ENCODE data around the gene COX7B. TPM values are rescaled to one million over a fixed set of nuclear protein-coding genes. Genes with fewer than 3 reads are reported as not detected.
A peak's percentile ranks its signal among the peaks of the same experiment; 100 is the strongest.

The COX7B gene
- total RNA-seq, 3 donors from 2014 or later (not counting 1 experiment from before 2014, with no cell fraction given), result 133 to 168 (median 136) TPM

DNA sequence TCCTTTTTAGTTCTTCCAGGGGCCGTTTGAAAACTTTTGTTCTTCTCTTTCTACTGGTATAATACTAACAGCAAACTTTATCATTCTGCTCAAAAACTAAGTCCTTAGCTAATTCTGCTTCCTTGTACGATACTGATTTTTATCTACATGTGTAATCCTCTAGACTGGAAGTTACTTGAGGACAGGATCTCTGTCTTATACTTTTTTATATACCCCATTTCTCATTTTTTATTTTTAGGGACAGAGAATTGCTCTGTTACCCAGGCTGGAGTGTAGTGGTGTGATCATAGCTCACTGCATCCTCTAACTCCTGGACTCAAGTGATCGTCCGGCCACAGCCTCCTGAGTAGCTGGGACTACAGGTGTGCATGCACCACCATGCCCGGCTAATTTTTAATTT, 2.2 kb downstream of the COX7B start:
- Histone ChIP-seq H3K9me3 (ENCODE audit: control insufficient read depth, insufficient read depth, low read length) (no peaks in the 10 kb centered on the region), H3K36me3 (ENCODE audit: control insufficient read depth, insufficient read depth, low read length) (peaks cover 10% of the 10 kb centered on the region), H3K4me1 (ENCODE audit: control insufficient read depth, insufficient read depth, low read length) (peaks cover 14% of the 10 kb centered on the region), H3K4me3 (ENCODE audit: low read length) (no peak overlapping the region), H3K27ac (ENCODE audit: low read length) (no peak overlapping the region), H3K27me3 (ENCODE audit: control insufficient read depth, insufficient read depth, low read length) (no peaks in the 10 kb centered on the region)
- H3K4me3 Mint-ChIP-seq, result peak overlapping the region; percentile 43
- H3K36me3 Mint-ChIP-seq, result no peaks in the 10 kb centered on the region
- intact Hi-C loops (cut with micrococcal nuclease), result no loop called here
- TF ChIP-seq, protein P1, sequence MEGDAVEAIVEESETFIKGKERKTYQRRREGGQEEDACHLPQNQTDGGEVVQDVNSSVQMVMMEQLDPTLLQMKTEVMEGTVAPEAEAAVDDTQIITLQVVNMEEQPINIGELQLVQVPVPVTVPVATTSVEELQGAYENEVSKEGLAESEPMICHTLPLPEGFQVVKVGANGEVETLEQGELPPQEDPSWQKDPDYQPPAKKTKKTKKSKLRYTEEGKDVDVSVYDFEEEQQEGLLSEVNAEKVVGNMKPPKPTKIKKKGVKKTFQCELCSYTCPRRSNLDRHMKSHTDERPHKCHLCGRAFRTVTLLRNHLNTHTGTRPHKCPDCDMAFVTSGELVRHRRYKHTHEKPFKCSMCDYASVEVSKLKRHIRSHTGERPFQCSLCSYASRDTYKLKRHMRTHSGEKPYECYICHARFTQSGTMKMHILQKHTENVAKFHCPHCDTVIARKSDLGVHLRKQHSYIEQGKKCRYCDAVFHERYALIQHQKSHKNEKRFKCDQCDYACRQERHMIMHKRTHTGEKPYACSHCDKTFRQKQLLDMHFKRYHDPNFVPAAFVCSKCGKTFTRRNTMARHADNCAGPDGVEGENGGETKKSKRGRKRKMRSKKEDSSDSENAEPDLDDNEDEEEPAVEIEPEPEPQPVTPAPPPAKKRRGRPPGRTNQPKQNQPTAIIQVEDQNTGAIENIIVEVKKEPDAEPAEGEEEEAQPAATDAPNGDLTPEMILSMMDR (IDR thresholded peaks at IDR 0.05), result no peak
- H3K9me3 Mint-ChIP-seq, result no peaks in the 10 kb centered on the region
- ATAC-seq (no peak), DNase-seq (no peak)
- no peaks in the 10 kb centered on the region for H3K27me3 Mint-ChIP-seq (ENCODE audit: low read depth in 2 of 2)
- H3K4me1 Mint-ChIP-seq, result peaks cover 5 to 21% of the 10 kb centered on the region in 2 donors
- 94% methylated on average over 2 of the region's 5 CpGs for WGBS (ENCODE audit: insufficient coverage)
- H3K27ac Mint-ChIP-seq, result peak overlapping the region; percentile 44 to 68

DNA sequence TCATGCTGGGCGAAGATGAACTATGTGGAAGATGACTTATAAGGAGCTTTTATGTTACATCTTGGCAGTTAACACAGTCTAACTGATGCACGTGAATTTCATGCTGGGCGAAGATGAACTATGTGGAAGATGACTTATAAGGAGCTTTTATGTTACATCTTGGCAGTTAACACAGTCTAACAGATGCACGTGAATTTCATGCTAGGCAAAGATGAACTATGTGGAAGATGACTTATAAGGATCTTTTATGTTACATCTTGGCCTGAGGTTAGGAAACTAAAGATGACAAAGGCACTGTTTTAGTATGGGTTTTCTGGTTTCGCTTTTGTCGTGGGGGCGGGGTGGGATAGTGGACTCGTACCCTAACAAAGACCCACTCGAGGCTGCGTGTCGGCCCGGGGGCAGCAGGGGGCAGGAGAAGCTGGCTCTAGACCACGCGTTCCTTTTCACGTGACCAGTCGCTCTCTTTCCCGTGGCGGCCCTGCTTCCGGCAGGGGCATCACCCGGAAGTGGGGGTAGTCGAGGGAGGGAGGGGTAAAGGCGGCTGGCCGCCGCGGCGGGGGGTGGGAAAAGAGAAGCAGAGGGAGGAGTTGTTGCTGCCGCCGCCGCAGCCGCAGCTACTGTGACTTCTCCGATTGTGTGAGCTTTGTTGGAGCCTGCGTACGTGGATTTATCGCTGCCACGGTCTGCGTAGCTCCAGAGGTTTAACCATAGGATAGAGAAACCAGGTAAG, 11.0 kb downstream of the COX7B start, which contains the start of gene ATP7A:
TSS of gene ATP7A (plus strand) at position 586 of the 733 bp plus-strand sequence. CDS start 60,949 bp downstream, outside the sequence.
- peak within 1 kb of the TSS; percentile 92 for H3K27ac ChIP-seq (ENCODE audit: low read length)
- Mint-ChIP-seq H3K4me1 (peaks cover 23 to 26% of the 10 kb centered on the region in 2 donors), H3K36me3 (no peaks in the 10 kb centered on the region), H3K27me3 (ENCODE audit: low read depth in 2 of 2) (no peaks in the 10 kb centered on the region), H3K9me3 (no peaks in the 10 kb centered on the region), H3K4me3 (peak within 1 kb of the TSS; percentile 98), H3K27ac (peak within 1 kb of the TSS; percentile 95 to 98)
- TF ChIP-seq, protein P1 (IDR thresholded peaks at IDR 0.05), result peak; percentile 42
- WGBS (ENCODE audit: insufficient coverage), result 3% methylated on average over 32 of the region's 36 CpGs
- ATAC-seq (peak; percentile 92 to 97 (median 93)), DNase-seq (peak; percentile 81 to 93)
- H3K36me3 ChIP-seq (ENCODE audit: control insufficient read depth, insufficient read depth, low read length), result peaks cover 3% of the 10 kb centered on the region
- no peaks in the 10 kb centered on the region for H3K9me3 ChIP-seq (ENCODE audit: control insufficient read depth, insufficient read depth, low read length)
- H3K4me1 ChIP-seq (ENCODE audit: control insufficient read depth, insufficient read depth, low read length), result peaks cover 7% of the 10 kb centered on the region
- intact Hi-C loops (cut with micrococcal nuclease), result loop anchor here (1.0 to 5.0 kb wide), 4 partner anchors 15 to 192 kb away; partner anchors contain the start of genes MAGT1 and PGK1
- peak within 1 kb of the TSS; percentile 77 for H3K4me3 ChIP-seq (ENCODE audit: low read length)
- no peaks in the 10 kb centered on the region for H3K27me3 ChIP-seq (ENCODE audit: control insufficient read depth, insufficient read depth, low read length)

DNA sequence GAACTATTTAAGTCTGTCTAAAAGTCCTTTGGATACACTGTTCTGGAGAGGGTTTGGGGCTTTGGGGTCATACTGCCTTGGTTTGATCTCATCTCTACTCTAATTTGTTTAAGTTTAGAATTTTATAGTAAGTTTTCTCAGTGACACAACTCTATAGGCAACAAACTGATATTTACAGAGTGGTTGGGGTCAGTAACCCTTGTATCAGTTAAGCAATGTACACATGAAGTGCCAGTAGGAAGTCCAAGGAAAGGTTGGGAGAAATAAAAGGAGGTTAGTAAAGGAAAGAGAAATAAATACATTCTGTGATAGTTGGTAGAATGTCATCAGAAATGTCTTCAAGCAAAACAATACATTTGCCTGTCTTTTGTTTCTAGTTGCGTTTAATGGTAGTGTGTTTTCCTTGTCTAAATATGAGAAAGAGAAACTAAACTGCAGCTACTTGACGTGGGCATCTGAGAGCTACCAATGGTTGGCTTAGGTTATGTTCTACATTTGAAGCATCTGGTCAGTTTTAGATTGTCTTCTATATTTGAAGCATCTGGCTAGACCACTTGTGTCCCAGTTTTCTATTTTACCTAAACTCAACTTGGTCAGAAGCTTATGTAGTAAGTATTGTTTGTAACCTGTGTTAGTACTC, 18.1 kb downstream of the COX7B start:
- Mint-ChIP-seq H3K36me3 (no peaks in the 10 kb centered on the region), H3K9me3 (no peaks in the 10 kb centered on the region), H3K4me3 (peak overlapping the region; percentile 47), H3K27ac (peak overlapping the region; percentile 84), H3K4me1 (peaks cover 34 to 38% of the 10 kb centered on the region in 2 donors), H3K27me3 (ENCODE audit: low read depth in 2 of 2) (no peaks in the 10 kb centered on the region)
- intact Hi-C loops (cut with micrococcal nuclease), result no loop called here
- no peaks in the 10 kb centered on the region for H3K27me3 ChIP-seq (ENCODE audit: control insufficient read depth, insufficient read depth, low read length)
- ATAC-seq, result peak; percentile 48 to 66 (median 64)
- 0% methylated on average over 2 of the region's 2 CpGs for WGBS (ENCODE audit: insufficient coverage)
- TF ChIP-seq, protein P1 (IDR thresholded peaks at IDR 0.05), result no peak
- DNase-seq, result peak in 1 of 2 donors; percentile 23
- H3K36me3 ChIP-seq (ENCODE audit: control insufficient read depth, insufficient read depth, low read length), result no peaks in the 10 kb centered on the region
- peak overlapping the region; percentile 61 for H3K27ac ChIP-seq (ENCODE audit: low read length)
- H3K9me3 ChIP-seq (ENCODE audit: control insufficient read depth, insufficient read depth, low read length), result no peaks in the 10 kb centered on the region
- peak overlapping the region; percentile 16 for H3K4me3 ChIP-seq (ENCODE audit: low read length)
- H3K4me1 ChIP-seq (ENCODE audit: control insufficient read depth, insufficient read depth, low read length), result peaks cover 8% of the 10 kb centered on the region

All from natural killer cell (primary cell).